Mammary epithelial cell (primary cell): ENCODE results near the gene DNMT3A.

ENCODE experiments used
- CTCF ChIP-seq, 2 donors: IDR thresholded peaks in 1 of 2; conservative IDR thresholded peaks in 1 of 2; 2 replicates each; pipeline ENCODE4 v1.5.1; 2011 to 2012; ENCODE audit warnings: inconsistent platforms in 2 of 2, low read length in 2 of 2, mild to moderate bottlenecking in 2 of 2, control low read depth in 1 of 2, low read depth in 1 of 2; ENCODE audit not compliant: insufficient read depth in 1 of 2; ENCODE audit errors: extremely low read depth in 1 of 2
- EZH2 ChIP-seq: IDR thresholded peaks from 2 replicates; pipeline ENCODE4 v1.6.1; 2012; ENCODE audit warnings: low read length, inconsistent platforms, borderline replicate concordance

GRCh38 chr2:25363733-25364132, 22.0 kb upstream of the DNMT3A start:
- no peak for TF ChIP-seq CTCF (conservative IDR thresholded peaks at IDR 0.05 in 1 of 2, IDR thresholded peaks at IDR 0.05 in 1 of 2; ENCODE audit: extremely low read depth in 1 of 2, insufficient read depth in 1 of 2, low read depth in 1 of 2, low read length in 2 of 2)
- no peak for TF ChIP-seq EZH2
